D721Med (cell line): ENCODE data around the gene DHTKD1.

ENCODE experiments used
- DNase-seq: peaks from one replicate; pipeline ENCODE4 v3.0.0; 2011; ENCODE audit warnings: low spot score; ENCODE audit not compliant: insufficient read length
- FAIRE-seq: peaks from 2 replicates; lab custom pipeline; 2011; peaks lifted over from hg19 to GRCh38; lab: Jason Lieb, UNC
- CTCF ChIP-seq: IDR thresholded peaks from 2 replicates; pipeline ENCODE4 v1.5.1; 2012; ENCODE audit warnings: mild to moderate bottlenecking, control low read depth; ENCODE audit not compliant: insufficient read depth; ENCODE audit errors: missing control alignments

Gene DHTKD1

GRCh38 chr10:12031404-12031803, 37.4 kb upstream of the DHTKD1 start:
- no peak for FAIRE-seq
- TF ChIP-seq CTCF, result no peak

GRCh38 chr10:12036073-12036655, 32.6 kb upstream of the DHTKD1 start:
- FAIRE-seq, result no peak

More at GRCh38 chr10:12031404-12031803, 37.4 kb upstream of the DHTKD1 start:
- DNase-seq, result no peak

GRCh38 chr10:12041766-12042408, 26.9 kb upstream of the DHTKD1 start:
- no peak for TF ChIP-seq CTCF
- FAIRE-seq (no peak), DNase-seq (no peak)

More at GRCh38 chr10:12036073-12036655, 32.6 kb upstream of the DHTKD1 start:
- TF ChIP-seq CTCF, result no peak
- DNase-seq, result no peak

GRCh38 chr10:12042409-12042796, 26.4 kb upstream of the DHTKD1 start:
- no peak for TF ChIP-seq CTCF
- FAIRE-seq, result no peak
- no peak for DNase-seq

GRCh38 chr10:12042797-12043651, 25.7 kb upstream of the DHTKD1 start, which contains the start of gene UPF2:
Gene UPF2 (minus strand): TSS chr10:12042809. CDS start chr10:12035423, 7,386 bp downstream.
- TF ChIP-seq CTCF, result no peak
- peak; percentile 74 for DNase-seq
- no peak for FAIRE-seq

GRCh38 chr10:12045596-12045995, 23.2 kb upstream of the DHTKD1 start:
- FAIRE-seq, result no peak
- DNase-seq, result no peak
- TF ChIP-seq CTCF, result no peak
